Right lobe of liver (tissue), 4 donors: Measurements from ENCODE around the gene SPATA6.

Source experiments
- POLR2A ChIP-seq: fragments of 450-650 bp; IDR thresholded peaks from one replicate; pipeline ENCODE4 v1.6.1; 2017; ENCODE audit warnings: antibody characterized with exemption, mild to moderate bottlenecking
- TF ChIP-seq, protein P1 (sequence below), 4 donors: fragments of 200-600 bp in 3 of 4; fragments of 450-650 bp in 1 of 4; IDR thresholded peaks; one replicate each; pipeline versions ENCODE4 v1.5.1 to v1.8.0; 2016 to 2022; ENCODE audit warnings: antibody characterized with exemption in 4 of 4, mild to moderate bottlenecking in 2 of 4
- donor health status: DM: no; HTN: no; CAD: no.
- donor health status: DM: no; HTN: no; CAD: no.
- donor health status: DM: no; HTN: yes; CAD: no.

DNA sequence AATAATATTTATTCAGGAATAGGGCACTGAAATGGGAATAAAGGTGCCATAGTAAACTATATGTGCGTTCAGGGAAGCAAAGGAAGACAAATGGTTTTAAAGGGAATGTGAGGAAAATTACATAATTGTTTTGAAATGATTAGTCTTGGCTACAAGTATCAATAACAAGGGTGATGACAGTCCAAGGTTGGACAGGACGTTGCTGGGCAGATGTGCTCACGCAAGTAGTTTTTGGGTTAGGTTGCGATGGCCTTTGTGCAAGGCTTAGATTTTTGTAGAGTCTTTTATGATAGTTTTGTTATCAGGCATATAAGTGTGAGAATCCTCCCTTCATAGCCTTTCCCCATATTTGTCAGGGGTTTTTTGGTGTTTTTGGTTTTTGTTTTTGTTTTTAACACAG is 57.0 kb downstream of the SPATA6 start:
- TF ChIP-seq, protein P1, sequence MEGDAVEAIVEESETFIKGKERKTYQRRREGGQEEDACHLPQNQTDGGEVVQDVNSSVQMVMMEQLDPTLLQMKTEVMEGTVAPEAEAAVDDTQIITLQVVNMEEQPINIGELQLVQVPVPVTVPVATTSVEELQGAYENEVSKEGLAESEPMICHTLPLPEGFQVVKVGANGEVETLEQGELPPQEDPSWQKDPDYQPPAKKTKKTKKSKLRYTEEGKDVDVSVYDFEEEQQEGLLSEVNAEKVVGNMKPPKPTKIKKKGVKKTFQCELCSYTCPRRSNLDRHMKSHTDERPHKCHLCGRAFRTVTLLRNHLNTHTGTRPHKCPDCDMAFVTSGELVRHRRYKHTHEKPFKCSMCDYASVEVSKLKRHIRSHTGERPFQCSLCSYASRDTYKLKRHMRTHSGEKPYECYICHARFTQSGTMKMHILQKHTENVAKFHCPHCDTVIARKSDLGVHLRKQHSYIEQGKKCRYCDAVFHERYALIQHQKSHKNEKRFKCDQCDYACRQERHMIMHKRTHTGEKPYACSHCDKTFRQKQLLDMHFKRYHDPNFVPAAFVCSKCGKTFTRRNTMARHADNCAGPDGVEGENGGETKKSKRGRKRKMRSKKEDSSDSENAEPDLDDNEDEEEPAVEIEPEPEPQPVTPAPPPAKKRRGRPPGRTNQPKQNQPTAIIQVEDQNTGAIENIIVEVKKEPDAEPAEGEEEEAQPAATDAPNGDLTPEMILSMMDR (IDR thresholded peaks at IDR 0.05): no peak
- no peak for TF ChIP-seq POLR2A
